Cardiac muscle cell (in vitro differentiated cells and primary cell): Measurements from ENCODE around the gene TIMM22. TPM values are rescaled to one million over a fixed set of nuclear protein-coding genes. Genes with fewer than 3 reads are reported as not detected.
"Not testable (repeated sequence)": the region's sequence is repeated elsewhere in the genome, so short reads cannot be mapped to it uniquely, and the experiment has no call there.

Experiments used
- DNase-seq, 2 donors: peaks; one replicate each; pipeline versions ENCODE4 v3.0.0 to v3.0.0-alpha.2; 2010 to 2017; ENCODE audit warnings: low read depth in 1 of 2, low spot score in 1 of 2
- H3K27ac ChIP-seq: fragments of 200-600 bp; sonication (generic); 2 replicates; pipeline ENCODE4 v1.5.1; 2016
- H3K27me3 ChIP-seq: fragments of 200-600 bp; sonication (generic); 2 replicates; pipeline ENCODE4 v1.6.0; 2016; ENCODE audit warnings: control low read depth
- H3K36me3 ChIP-seq: fragments of 200-600 bp; sonication (generic); 2 replicates; pipeline ENCODE4 v1.5.1; 2016; ENCODE audit warnings: control low read depth
- H3K4me1 ChIP-seq: fragments of 200-600 bp; sonication (generic); 2 replicates; pipeline ENCODE4 v1.8.1; 2017; ENCODE audit warnings: low read depth, mild to moderate bottlenecking, mixed run types
- H3K4me3 ChIP-seq: fragments of 200-600 bp; sonication (generic); 2 replicates; pipeline ENCODE4 v1.5.1; 2016; ENCODE audit warnings: mild to moderate bottlenecking
- H3K9me3 ChIP-seq: fragments of 200-600 bp; sonication (generic); 2 replicates; pipeline ENCODE4 v1.5.1; 2017; ENCODE audit warnings: low read depth, mild to moderate bottlenecking, control low read depth
- polyA plus RNA-seq: library from polyadenylated mRNA; unstranded; fragments of >200 nt; fragmentation: Nextera tagmentation; extraction: Ambion mirVana; gene quantifications from 2 replicates; pipeline ENCODE4 v1.2.1, GENCODE V29; 2016
- total RNA-seq: library from RNA; depleted of rRNA; stranded (reverse); fragments of >200 nt; gene quantifications from 2 replicates; pipeline ENCODE4 v1.2.3, GENCODE V29; 2016
- TF ChIP-seq, protein P1 (sequence below): IDR thresholded peaks from 2 replicates; pipeline ENCODE4 v1.5.1; 2012; ENCODE audit warnings: low read depth, mild to moderate bottlenecking, low read length

TIMM22 gene
- total and polyA plus RNA-seq, 2 experiments from 2014 or later = 28.4 to 33.1 TPM

DNA sequence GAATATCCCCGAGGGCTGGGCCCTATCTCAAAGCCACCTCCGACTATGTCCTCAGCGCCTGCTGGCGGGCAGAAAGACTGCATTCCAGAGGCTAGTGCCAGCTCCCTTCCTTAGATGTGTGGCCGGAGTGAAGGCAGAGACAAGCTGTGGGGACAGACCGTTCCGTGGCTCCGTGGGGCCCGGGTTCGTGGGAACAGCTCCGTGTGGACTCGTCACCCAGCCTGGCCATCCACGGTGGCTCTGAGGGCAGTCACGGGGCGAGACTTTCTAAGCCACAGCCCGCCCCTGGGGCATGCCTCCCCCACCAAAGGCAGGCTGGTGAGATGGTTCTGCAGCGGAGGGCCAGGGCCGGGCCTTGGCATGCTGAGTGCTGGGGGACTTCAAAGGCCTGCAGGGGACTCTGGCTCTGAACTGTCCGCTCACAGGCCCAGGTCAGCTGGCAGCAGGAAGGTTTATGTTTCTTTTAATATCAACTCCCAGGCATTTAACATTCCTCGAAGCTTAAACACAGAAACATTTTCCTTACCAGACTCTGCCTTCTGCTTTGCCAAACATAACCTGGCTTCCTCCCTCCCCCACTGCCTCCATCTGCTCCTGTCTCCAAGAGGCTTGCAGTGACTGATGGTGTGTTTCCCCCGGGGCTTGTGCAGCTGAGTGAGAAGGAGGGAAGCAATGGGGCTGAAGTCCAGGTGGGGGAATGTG lies 50.4 kb downstream of the TIMM22 start:
- peaks cover 2% of the 10 kb centered on the region for H3K36me3 ChIP-seq
- peaks cover 17% of the 10 kb centered on the region for H3K4me1 ChIP-seq
- peak overlapping the region; percentile 90 for H3K27ac ChIP-seq
- H3K27me3 ChIP-seq = no peaks in the 10 kb centered on the region
- no peaks in the 10 kb centered on the region for H3K9me3 ChIP-seq
- no peak overlapping the region for H3K4me3 ChIP-seq
- TF ChIP-seq, protein P1, sequence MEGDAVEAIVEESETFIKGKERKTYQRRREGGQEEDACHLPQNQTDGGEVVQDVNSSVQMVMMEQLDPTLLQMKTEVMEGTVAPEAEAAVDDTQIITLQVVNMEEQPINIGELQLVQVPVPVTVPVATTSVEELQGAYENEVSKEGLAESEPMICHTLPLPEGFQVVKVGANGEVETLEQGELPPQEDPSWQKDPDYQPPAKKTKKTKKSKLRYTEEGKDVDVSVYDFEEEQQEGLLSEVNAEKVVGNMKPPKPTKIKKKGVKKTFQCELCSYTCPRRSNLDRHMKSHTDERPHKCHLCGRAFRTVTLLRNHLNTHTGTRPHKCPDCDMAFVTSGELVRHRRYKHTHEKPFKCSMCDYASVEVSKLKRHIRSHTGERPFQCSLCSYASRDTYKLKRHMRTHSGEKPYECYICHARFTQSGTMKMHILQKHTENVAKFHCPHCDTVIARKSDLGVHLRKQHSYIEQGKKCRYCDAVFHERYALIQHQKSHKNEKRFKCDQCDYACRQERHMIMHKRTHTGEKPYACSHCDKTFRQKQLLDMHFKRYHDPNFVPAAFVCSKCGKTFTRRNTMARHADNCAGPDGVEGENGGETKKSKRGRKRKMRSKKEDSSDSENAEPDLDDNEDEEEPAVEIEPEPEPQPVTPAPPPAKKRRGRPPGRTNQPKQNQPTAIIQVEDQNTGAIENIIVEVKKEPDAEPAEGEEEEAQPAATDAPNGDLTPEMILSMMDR = no peak
- DNase-seq = peak; percentile 12 to 37

DNA sequence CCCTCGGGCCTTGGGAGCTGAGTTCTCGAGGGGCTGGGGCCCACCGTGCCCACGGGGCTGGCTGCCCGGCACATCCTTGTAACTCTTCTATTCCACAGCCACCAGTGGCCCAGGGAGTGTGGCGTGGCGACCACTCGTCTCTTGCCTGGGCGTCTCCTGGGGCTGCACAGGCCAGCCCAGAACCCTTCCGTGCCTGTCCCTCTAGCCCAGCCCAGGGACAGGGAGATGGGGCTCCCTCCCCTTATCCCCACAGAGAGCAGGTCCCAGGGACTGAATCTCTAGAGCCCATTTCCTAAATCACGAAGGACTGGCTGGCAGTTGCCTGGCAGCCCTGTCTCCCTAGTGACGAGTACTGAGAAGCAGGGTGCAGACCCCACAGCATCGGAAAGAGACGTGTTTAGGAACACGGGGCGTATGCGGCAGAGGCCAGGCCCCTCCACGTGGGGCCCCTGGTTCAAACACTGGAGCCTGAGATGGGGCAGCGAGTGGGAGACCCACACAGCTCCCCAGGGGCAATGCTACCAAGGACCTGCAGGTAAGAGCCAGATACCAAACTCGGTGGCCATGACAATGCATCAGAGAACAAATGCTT lies 51.0 kb downstream of the TIMM22 start:
- TF ChIP-seq, protein P1 = no peak
- Histone ChIP-seq H3K4me1 (peaks cover 17% of the 10 kb centered on the region), H3K27ac (peak overlapping the region; percentile 90), H3K4me3 (no peak overlapping the region), H3K9me3 (no peaks in the 10 kb centered on the region), H3K27me3 (no peaks in the 10 kb centered on the region), H3K36me3 (peaks cover 2% of the 10 kb centered on the region)
- DNase-seq = no peak

DNA sequence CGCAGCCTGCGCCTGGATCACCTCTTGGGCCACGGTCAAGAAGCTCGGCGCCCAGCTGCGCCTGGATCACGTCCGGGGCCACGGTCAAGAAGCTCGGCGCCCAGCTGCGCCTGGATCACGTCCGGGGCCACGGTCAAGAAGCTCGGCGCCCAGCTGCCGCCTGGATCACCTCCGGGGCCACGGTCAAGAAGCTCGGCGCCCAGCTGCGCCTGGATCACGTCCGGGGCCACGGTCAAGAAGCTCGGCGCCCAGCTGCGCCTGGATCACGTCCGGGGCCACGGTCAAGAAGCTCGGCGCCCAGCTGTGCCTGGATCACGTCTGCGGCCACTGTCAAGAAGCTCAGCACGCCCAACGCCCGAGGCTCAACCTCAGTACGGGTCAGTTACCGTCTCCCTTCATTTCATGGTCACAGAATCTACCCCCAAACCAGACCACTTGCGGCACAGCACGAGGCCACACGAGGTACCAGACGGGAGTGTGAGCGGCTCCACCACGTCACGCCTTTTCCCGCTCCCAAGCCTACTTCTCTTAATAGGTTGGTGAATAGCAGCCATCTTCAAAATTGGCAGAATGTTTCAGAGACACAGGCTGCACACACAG lies 51.7 kb downstream of the TIMM22 start:
- not testable (repeated sequence) for H3K36me3 ChIP-seq, H3K27me3 ChIP-seq, H3K4me3 ChIP-seq, DNase-seq, H3K9me3 ChIP-seq, H3K27ac ChIP-seq
- H3K4me1 ChIP-seq = peaks cover 12% of the 10 kb centered on the region

DNA sequence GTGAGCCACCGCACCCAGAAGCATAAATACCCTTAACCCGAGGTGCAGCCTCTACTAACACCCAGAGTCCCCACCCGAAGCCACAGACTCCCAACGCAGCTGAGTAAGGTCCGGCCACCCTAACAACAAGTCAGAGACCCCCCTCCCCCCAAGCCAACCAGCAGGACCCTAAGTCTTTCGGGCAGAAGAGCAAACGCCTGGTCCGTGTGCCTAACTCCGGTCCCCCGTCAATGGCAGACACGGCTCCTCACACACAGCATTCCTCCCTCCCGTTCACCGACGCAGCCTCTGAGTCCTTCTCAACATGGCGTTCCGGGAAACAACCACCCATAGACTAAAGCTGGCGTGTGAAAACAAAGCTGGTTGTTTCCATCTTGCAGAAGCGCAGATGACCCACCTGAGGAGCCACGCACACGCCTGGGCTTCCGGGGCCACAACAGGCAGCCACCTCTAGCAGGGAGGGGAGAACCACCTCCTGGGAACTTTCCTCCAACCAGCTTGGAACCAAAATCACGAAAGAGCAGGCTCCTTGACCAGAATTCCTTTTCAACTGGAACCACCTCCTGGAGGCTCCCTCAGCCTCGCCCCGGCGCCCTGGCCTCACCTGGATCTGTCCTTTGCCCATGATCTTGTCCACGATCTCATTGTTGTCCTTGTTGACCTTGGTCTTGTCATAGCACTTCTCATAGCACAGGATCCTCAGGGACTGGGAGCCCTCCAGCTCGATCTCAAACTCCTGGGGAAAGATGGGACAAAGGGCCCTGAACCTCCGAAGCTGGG lies 52.7 kb downstream of the TIMM22 start:
- Histone ChIP-seq H3K9me3 (no peaks in the 10 kb centered on the region), H3K4me1 (peaks cover 7% of the 10 kb centered on the region), H3K27ac (no peak overlapping the region), H3K4me3 (no peak overlapping the region), H3K27me3 (no peaks in the 10 kb centered on the region), H3K36me3 (peaks cover 5% of the 10 kb centered on the region)
- no peak for DNase-seq
- TF ChIP-seq, protein P1 = no peak

DNA sequence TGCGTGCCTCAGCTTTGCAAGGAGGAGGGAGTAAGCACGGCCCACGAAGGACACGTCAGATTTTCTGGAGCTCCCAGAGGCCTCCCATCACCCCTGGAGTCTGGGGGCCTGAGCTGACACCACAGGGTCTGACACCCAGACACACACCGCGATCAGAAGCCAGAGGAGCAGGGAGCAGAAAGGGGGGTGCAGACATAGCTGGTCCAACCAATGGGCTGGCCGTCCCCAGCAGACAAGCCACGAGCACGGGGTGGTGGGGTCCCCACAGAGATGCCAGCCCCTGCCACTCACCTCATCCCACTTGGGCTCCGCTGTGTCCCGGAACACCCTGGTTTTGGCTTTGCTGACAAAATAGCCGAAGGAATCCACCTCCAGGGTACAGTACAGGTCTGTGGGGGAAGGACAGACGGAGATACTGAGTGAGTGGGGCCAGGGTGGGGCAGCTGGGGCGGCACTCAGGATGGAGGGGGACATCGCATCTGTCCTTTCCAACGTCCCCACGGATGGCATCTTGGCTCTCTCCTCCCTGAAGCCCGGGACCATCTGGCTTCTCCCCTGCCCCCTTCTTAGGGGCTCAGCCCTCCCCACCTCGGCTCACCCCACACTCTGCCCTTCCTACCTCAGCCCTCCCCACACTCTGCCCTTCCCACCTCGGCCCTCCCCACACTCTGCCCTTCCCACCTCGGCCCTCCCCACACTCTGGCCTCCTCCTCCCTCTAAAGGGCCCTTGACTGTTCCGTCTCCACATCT lies 53.5 kb downstream of the TIMM22 start:
- H3K27me3 ChIP-seq = no peaks in the 10 kb centered on the region

More for the DNA sequence above, 53.5 kb downstream of the TIMM22 start:
- DNase-seq = no peak
- H3K4me3 ChIP-seq = no peak overlapping the region
- H3K4me1 ChIP-seq = peaks cover 7% of the 10 kb centered on the region
- H3K36me3 ChIP-seq = peaks cover 8% of the 10 kb centered on the region
- no peaks in the 10 kb centered on the region for H3K9me3 ChIP-seq
- TF ChIP-seq, protein P1 = no peak
- no peak overlapping the region for H3K27ac ChIP-seq
